Measurements from ENCODE around the gene NBEAL1.
"Not testable (repeated sequence)": the region's sequence is repeated elsewhere in the genome, so short reads cannot be mapped to it uniquely, and the experiment has no call there.

NBEAL1 gene

GRCh38 chr2:203115201-203115700 is 100.6 kb downstream of the NBEAL1 start:
- DNase-seq, result not testable (repeated sequence)

GRCh38 chr2:203122317-203122986 is 107.8 kb downstream of the NBEAL1 start:
- no peak for DNase-seq

GRCh38 chr2:203126996-203127395 is 112.3 kb downstream of the NBEAL1 start:
- DNase-seq, result no peak

- DNase-seq, result no peak
Measured at GRCh38 chr2:203135105-203135504, 120.4 kb downstream of the NBEAL1 start.

- DNase-seq, result no peak
Measured at GRCh38 chr2:203143391-203143790, 128.7 kb downstream of the NBEAL1 start.

GRCh38 chr2:203149194-203149593 is 134.5 kb downstream of the NBEAL1 start:
- DNase-seq, result no peak

GRCh38 chr2:203155406-203155805 is 140.7 kb downstream of the NBEAL1 start:
- DNase-seq, result no peak

GRCh38 chr2:203162722-203163121 is 148.0 kb downstream of the NBEAL1 start:
- not testable (repeated sequence) for DNase-seq

- DNase-seq, result no peak
Measured at GRCh38 chr2:203164311-203164935, 149.7 kb downstream of the NBEAL1 start.

GRCh38 chr2:203167751-203168150 is 153.1 kb downstream of the NBEAL1 start:
- no peak for DNase-seq

- DNase-seq, result no peak
Measured at GRCh38 chr2:203170502-203170901, 155.8 kb downstream of the NBEAL1 start.

- DNase-seq, result no peak
Measured at GRCh38 chr2:203175371-203175770, 160.7 kb downstream of the NBEAL1 start.

- DNase-seq, result no peak
Measured at GRCh38 chr2:203177361-203177760, 162.7 kb downstream of the NBEAL1 start.

- no peak for DNase-seq
Measured at GRCh38 chr2:203185864-203186263, 171.2 kb downstream of the NBEAL1 start.

GRCh38 chr2:203190547-203190946 is 175.9 kb downstream of the NBEAL1 start:
- not testable (repeated sequence) for DNase-seq

GRCh38 chr2:203191026-203191425 is 176.4 kb downstream of the NBEAL1 start:
- not testable (repeated sequence) for DNase-seq

GRCh38 chr2:203191961-203192360 is 177.3 kb downstream of the NBEAL1 start:
- DNase-seq, result no peak

GRCh38 chr2:203195331-203196036 is 180.8 kb downstream of the NBEAL1 start:
- DNase-seq, result no peak

GRCh38 chr2:203200866-203201265 is 186.2 kb downstream of the NBEAL1 start:
- DNase-seq, result no peak

GRCh38 chr2:203201426-203201825 is 186.8 kb downstream of the NBEAL1 start:
- no peak for DNase-seq

GRCh38 chr2:203209538-203209937 is 194.9 kb downstream of the NBEAL1 start:
- DNase-seq, result no peak

- DNase-seq, result no peak
Measured at GRCh38 chr2:203225423-203226039, 210.9 kb downstream of the NBEAL1 start.

- DNase-seq, result not testable (repeated sequence)
Measured at GRCh38 chr2:203229674-203230073, 215.0 kb downstream of the NBEAL1 start.
